ENCODE measurements around the gene ADCY4.

Gene ADCY4

GRCh38 chr14:24299255-24300191 lies 35.3 kb downstream of the ADCY4 start, which contains the start of the genes DHRS1 and NOP9:
Gene DHRS1 (minus strand): TSS chr14:24299780. CDS start chr14:24299106, 674 bp downstream.
Gene NOP9 (plus strand): TSS chr14:24299850. CDS start chr14:24299955, 105 bp downstream.
- peak; percentile 81 to 92 for DNase-seq (ENCODE audit: low read depth in 1 of 2, low spot score in 1 of 2)

- no peak for DNase-seq (ENCODE audit: low read depth in 1 of 2, low spot score in 1 of 2)
Observed at GRCh38 chr14:24298892-24299254, 36.0 kb downstream of the ADCY4 start.

GRCh38 chr14:24297190-24297964 lies 37.5 kb downstream of the ADCY4 start:
- no peak for DNase-seq (ENCODE audit: low read depth in 1 of 2, low spot score in 1 of 2)

- DNase-seq (ENCODE audit: low read depth in 1 of 2, low spot score in 1 of 2), result peak; percentile 46 to 48
Observed at GRCh38 chr14:24296341-24297157, 38.3 kb downstream of the ADCY4 start.

- DNase-seq (ENCODE audit: low read depth in 1 of 2, low spot score in 1 of 2), result no peak
Observed at GRCh38 chr14:24293525-24293924, 41.3 kb downstream of the ADCY4 start.

GRCh38 chr14:24292118-24292807 lies 42.6 kb downstream of the ADCY4 start:
- no peak for DNase-seq (ENCODE audit: low read depth in 1 of 2, low spot score in 1 of 2)

- no peak for DNase-seq (ENCODE audit: low read depth in 1 of 2, low spot score in 1 of 2)
Observed at GRCh38 chr14:24291446-24292117, 43.3 kb downstream of the ADCY4 start.

- DNase-seq (ENCODE audit: low read depth in 1 of 2, low spot score in 1 of 2), result no peak
Observed at GRCh38 chr14:24290746-24291145, 44.1 kb downstream of the ADCY4 start.

- DNase-seq (ENCODE audit: low read depth in 1 of 2, low spot score in 1 of 2), result no peak
Observed at GRCh38 chr14:24289649-24290280, 45.1 kb downstream of the ADCY4 start.

- DNase-seq (ENCODE audit: low read depth in 1 of 2, low spot score in 1 of 2), result no peak
Observed at GRCh38 chr14:24286996-24287395, 47.9 kb downstream of the ADCY4 start.

- no peak for DNase-seq (ENCODE audit: low read depth in 1 of 2, low spot score in 1 of 2)
Observed at GRCh38 chr14:24285351-24285750, 49.5 kb downstream of the ADCY4 start.

- DNase-seq (ENCODE audit: low read depth in 1 of 2, low spot score in 1 of 2), result no peak
Observed at GRCh38 chr14:24284501-24285035, 50.3 kb downstream of the ADCY4 start.

- no peak for DNase-seq (ENCODE audit: low read depth in 1 of 2, low spot score in 1 of 2)
Observed at GRCh38 chr14:24283796-24284460, 50.9 kb downstream of the ADCY4 start.

GRCh38 chr14:24282736-24283135 lies 52.1 kb downstream of the ADCY4 start:
- DNase-seq (ENCODE audit: low read depth in 1 of 2, low spot score in 1 of 2), result no peak

- DNase-seq (ENCODE audit: low read depth in 1 of 2, low spot score in 1 of 2), result no peak
Observed at GRCh38 chr14:24281636-24282035, 53.2 kb downstream of the ADCY4 start.

- DNase-seq (ENCODE audit: low read depth in 1 of 2, low spot score in 1 of 2), result no peak
Observed at GRCh38 chr14:24280797-24281460, 53.9 kb downstream of the ADCY4 start.

- peak in 1 of 2 donors; percentile 30 for DNase-seq (ENCODE audit: low read depth in 1 of 2, low spot score in 1 of 2)
Observed at GRCh38 chr14:24279301-24280186, 55.3 kb downstream of the ADCY4 start.
